Breast epithelium (tissue), 4 donors: ENCODE results near the gene KLF1. TPM values are rescaled to one million over a fixed set of nuclear protein-coding genes. Genes with fewer than 3 reads are reported as not detected.
A peak's percentile ranks its signal among the peaks of the same experiment; 100 is the strongest.

Source experiments
- DNase-seq, 2 donors: peaks; one replicate each; pipeline ENCODE4 v3.0.0-alpha.2; 2019; ENCODE audit warnings: low spot score in 2 of 2
- H3K27ac ChIP-seq, 2 donors: fragments of 200-600 bp; sonication (generic) in 1 of 2; one replicate each; pipeline ENCODE4 v1.5.1; 2016 to 2019; ENCODE audit warnings: mild to moderate bottlenecking in 1 of 2
- H3K27me3 ChIP-seq, 2 donors: fragments of 200-600 bp; sonication (generic) in 1 of 2; one replicate each; pipeline versions ENCODE4 v1.5.1 to v1.6.0; 2017 to 2019; ENCODE audit warnings: control low read depth in 1 of 2, mild to moderate bottlenecking in 1 of 2
- H3K36me3 ChIP-seq: fragments of 200-600 bp; one replicate; pipeline ENCODE4 v1.5.1; 2019
- H3K4me1 ChIP-seq, 2 donors: fragments of 200-600 bp; sonication (generic); one replicate each; pipeline ENCODE4 v1.5.1; 2016 to 2019; ENCODE audit warnings: control low read depth in 1 of 2
- H3K4me3 ChIP-seq, 3 donors: fragments of 200-600 bp; sonication (generic); 1 replicate in 2 of 3; 2 replicates in 1 of 3; pipeline ENCODE4 v1.5.1; 2016 to 2019; ENCODE audit warnings: mild to moderate bottlenecking in 3 of 3, moderate library complexity in 2 of 3
- H3K9me3 ChIP-seq, 2 donors: fragments of 200-600 bp; sonication (generic) in 1 of 2; one replicate each; pipeline ENCODE4 v1.5.1; 2016 to 2019; ENCODE audit warnings: control low read depth in 1 of 2
- POLR2A ChIP-seq: fragments of 450-650 bp; IDR thresholded peaks from one replicate; pipeline ENCODE4 v1.6.1; 2016; ENCODE audit warnings: antibody characterized with exemption, mild to moderate bottlenecking, moderate library complexity
- POLR2AphosphoS5 ChIP-seq, 3 donors: sonication (generic); formaldehyde crosslinking; IDR thresholded peaks; one replicate each; pipeline ENCODE4 v1.6.1; 2017; ENCODE audit warnings: antibody characterized with exemption in 3 of 3
- intact Hi-C: fragments of 100-400 bp; cut with DNase I; formaldehyde crosslinking; loops from one replicate; pipeline ENCODE4 v1.15.1; 2023; ENCODE audit warnings: low total_unique reads
- total RNA-seq, 3 donors: library from RNA; depleted of rRNA; stranded (reverse); fragments of >200 nt; gene quantifications; one replicate each; pipeline ENCODE4 v1.1.0, GENCODE V29; 2016
- TF ChIP-seq, protein P1 (sequence below), 3 donors: fragments of 450-650 bp; IDR thresholded peaks; one replicate each; pipeline ENCODE4 v1.5.1; 2016 to 2017; ENCODE audit warnings: antibody characterized with exemption in 3 of 3, mild to moderate bottlenecking in 3 of 3, moderate library complexity in 3 of 3

The KLF1 gene
- total RNA-seq, 3 donors from 2014 or later = not detected

DNA sequence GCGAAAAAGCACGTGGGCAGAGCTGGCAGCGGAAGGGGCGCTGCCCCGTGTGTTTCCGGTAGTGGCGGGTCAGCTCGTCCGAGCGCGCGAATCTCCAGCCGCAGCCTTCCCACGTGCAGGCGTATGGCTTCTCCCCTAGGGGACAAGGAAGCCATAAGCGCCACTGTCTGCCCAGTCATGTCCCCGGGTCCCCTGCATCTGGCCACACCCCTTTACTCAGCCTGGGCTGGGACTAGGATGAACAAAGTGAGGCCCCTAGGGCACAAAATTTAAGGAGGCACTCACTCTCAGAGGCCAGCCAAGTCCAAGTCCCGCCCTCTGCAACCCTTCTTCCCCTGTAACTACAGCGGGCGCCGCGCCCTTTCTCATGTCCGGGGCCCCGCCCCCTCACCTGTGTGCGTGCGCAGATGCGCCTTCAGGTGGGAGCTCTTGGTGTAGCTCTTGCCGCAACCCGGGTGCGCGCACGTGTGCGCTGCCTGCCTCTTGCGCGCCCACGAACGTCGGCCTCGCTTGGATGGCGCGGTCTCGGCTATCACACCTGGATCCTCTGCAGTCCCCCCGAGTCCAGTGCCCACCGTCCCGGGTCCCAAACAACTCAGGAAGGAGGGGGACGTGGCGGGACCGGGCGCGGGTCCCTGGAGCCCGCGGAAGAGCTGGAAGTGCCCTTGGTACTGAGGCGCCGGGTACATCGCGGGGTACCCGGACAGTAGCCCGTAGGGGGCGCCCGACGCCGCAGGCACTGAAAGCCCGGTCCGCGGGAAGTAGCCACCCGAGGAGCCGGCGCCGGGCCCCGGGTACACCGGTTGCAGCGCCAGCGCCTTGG is 1.9 kb downstream of the KLF1 start:
- no peak for TF ChIP-seq POLR2A
- TF ChIP-seq, protein P1, sequence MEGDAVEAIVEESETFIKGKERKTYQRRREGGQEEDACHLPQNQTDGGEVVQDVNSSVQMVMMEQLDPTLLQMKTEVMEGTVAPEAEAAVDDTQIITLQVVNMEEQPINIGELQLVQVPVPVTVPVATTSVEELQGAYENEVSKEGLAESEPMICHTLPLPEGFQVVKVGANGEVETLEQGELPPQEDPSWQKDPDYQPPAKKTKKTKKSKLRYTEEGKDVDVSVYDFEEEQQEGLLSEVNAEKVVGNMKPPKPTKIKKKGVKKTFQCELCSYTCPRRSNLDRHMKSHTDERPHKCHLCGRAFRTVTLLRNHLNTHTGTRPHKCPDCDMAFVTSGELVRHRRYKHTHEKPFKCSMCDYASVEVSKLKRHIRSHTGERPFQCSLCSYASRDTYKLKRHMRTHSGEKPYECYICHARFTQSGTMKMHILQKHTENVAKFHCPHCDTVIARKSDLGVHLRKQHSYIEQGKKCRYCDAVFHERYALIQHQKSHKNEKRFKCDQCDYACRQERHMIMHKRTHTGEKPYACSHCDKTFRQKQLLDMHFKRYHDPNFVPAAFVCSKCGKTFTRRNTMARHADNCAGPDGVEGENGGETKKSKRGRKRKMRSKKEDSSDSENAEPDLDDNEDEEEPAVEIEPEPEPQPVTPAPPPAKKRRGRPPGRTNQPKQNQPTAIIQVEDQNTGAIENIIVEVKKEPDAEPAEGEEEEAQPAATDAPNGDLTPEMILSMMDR (IDR thresholded peaks at IDR 0.05) = peak in 2 of 3 donors; percentile 27 to 37
- peak; percentile 85 to 87 for DNase-seq
- Histone ChIP-seq H3K4me3 (peak overlapping the region; percentile 23 to 61 (median 47)), H3K27ac (peak overlapping the region; percentile 20 to 25), H3K27me3 (peaks cover 0 to 17% of the 10 kb centered on the region in 2 donors), H3K4me1 (no peaks in the 10 kb centered on the region), H3K9me3 (peaks cover 9 to 15% of the 10 kb centered on the region in 2 donors), H3K36me3 (no peaks in the 10 kb centered on the region)
- intact Hi-C loops = no loop called here

DNA sequence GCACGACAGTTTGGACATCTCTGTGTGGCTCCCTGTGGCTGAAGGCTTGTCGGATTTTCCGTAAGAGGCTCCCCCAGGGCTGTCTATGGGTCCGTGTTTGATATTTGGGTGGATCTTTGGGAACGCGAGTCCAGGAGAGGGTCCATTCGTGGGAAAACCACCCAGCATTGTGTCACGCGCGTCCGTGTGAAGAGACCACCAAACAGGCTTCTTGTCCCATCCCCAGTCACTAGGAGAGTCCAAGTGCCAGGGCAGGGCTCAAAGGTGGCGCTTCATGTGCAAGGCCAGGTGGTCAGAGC is 2.4 kb downstream of the KLF1 start:
- intact Hi-C loops = no loop called here
- H3K4me3 ChIP-seq = peak overlapping the region in 2 of 3 donors; percentile 47 to 61
- H3K27me3 ChIP-seq = peaks cover 0 to 17% of the 10 kb centered on the region in 2 donors

DNA sequence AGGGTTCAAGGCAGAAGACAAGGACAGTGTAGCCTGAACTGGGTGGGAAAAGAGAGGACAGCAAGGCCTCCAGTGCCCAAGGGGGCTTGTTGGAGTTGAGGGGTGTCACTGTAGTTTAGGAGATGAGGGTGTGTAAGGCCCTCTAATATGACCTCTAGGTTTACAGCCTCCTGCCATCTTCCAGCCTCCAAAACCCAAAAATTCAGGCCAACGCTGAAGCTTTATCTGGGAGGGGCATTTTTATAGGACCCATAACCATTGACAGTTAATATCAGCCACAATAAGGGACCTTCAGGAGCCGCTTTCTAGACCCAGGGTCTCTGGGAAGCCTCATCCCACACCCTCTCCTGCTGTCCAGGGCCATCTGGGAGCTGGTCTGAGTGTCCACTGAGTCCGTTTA is 2.8 kb downstream of the KLF1 start:
- intact Hi-C loops = no loop called here

More for the DNA sequence above, 2.4 kb downstream of the KLF1 start:
- Histone ChIP-seq H3K9me3 (peaks cover 9 to 15% of the 10 kb centered on the region in 2 donors), H3K36me3 (no peaks in the 10 kb centered on the region), H3K4me1 (no peaks in the 10 kb centered on the region), H3K27ac (peak overlapping the region in 1 of 2 donors; percentile 20)
- TF ChIP-seq POLR2AphosphoS5 (IDR thresholded peaks at IDR 0.05) (no peak), POLR2A (no peak)
- TF ChIP-seq, protein P1 (IDR thresholded peaks at IDR 0.05) = no peak
- no peak for DNase-seq

DNA sequence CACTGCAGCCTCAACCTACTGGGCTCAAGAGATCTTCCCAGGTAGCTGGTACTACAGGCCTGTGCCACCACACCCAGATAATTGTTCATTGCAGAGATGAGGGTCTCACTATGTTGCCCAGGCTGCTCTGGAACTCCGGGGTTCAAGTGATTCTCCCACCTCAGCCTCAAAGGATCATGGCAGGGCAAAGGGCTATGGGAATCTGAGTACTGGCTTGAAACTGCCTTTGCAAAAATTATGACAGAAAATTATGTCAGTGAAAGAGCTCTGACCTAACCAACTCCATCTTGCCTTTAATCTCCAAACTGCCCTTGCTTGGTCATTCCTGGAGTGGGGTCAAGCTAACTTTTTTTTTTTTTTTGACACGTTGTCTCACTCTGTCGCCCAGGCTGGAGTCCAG is 4.4 kb downstream of the KLF1 start:
- Histone ChIP-seq H3K4me3 (no peak overlapping the region), H3K4me1 (no peaks in the 10 kb centered on the region), H3K36me3 (no peaks in the 10 kb centered on the region), H3K27me3 (peaks cover 0 to 17% of the 10 kb centered on the region in 2 donors), H3K27ac (no peak overlapping the region), H3K9me3 (peaks cover 9 to 15% of the 10 kb centered on the region in 2 donors)
- intact Hi-C loops = no loop called here
- TF ChIP-seq POLR2A (no peak), POLR2AphosphoS5 (IDR thresholded peaks at IDR 0.05) (no peak)
- TF ChIP-seq, protein P1 (IDR thresholded peaks at IDR 0.05) = no peak
- DNase-seq = no peak

More for the DNA sequence above, 2.8 kb downstream of the KLF1 start:
- H3K27ac ChIP-seq = no peak overlapping the region
- no peaks in the 10 kb centered on the region for H3K4me1 ChIP-seq
- TF ChIP-seq, protein P1 (IDR thresholded peaks at IDR 0.05) = no peak
- TF ChIP-seq POLR2A (no peak), POLR2AphosphoS5 (IDR thresholded peaks at IDR 0.05) (no peak)
- no peak for DNase-seq
- H3K36me3 ChIP-seq = no peaks in the 10 kb centered on the region
- H3K4me3 ChIP-seq = no peak overlapping the region
- H3K27me3 ChIP-seq = peaks cover 0 to 17% of the 10 kb centered on the region in 2 donors
- peaks cover 9 to 15% of the 10 kb centered on the region in 2 donors for H3K9me3 ChIP-seq

DNA sequence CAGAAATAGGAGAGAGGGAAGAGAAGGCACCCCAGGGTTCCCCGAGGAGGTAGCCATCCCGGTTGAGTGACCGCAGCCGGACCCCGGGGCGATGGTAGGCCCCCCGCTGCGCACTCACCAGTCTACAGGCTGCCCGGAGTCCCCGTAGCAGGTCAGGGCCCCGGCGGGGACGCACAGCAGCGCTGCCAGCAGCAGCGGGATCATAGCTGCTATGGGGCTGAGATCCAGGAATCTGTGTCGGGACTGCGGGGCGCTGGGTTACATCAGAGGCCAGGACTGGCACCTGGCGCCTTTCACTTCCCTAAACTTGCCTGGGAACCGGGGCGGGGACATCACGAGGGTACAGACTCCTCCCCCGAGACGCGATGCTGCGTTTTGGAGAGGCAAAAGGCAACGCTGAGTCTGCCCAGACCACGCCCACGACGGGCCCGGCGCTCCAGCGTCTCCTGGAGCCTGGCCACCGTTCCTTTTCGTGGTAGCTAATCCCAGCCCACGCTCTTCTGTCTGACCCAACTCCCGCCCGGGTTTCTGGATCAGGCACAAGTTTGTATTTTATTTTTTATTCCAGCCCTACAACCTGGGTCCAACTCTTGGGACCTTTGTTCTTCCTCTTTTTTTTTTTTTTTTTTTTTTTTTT is 5.7 kb downstream of the KLF1 start, which contains the start of gene DNASE2:
TSS of gene DNASE2 (minus strand) at position 278 of the 637 bp plus-strand sequence. CDS start at position 204, 74 bp downstream.
- H3K27ac ChIP-seq = peak within 1 kb of the TSS; percentile 91 to 96
- peaks cover 0 to 17% of the 10 kb centered on the region in 2 donors for H3K27me3 ChIP-seq
- H3K4me3 ChIP-seq = peak within 1 kb of the TSS; percentile 66 to 83 (median 82)
- intact Hi-C loops = no loop called here
- peak; percentile 97 for DNase-seq
- TF ChIP-seq POLR2AphosphoS5 (IDR thresholded peaks at IDR 0.05) = peak; percentile 51 to 81 (median 59)
- TF ChIP-seq POLR2A = peak; percentile 40
- TF ChIP-seq, protein P1 (IDR thresholded peaks at IDR 0.05) = no peak
- no peaks in the 10 kb centered on the region for H3K36me3 ChIP-seq
- no peaks in the 10 kb centered on the region for H3K4me1 ChIP-seq
- H3K9me3 ChIP-seq = peaks cover 9 to 15% of the 10 kb centered on the region in 2 donors
